Large intestine (tissue), 12 donors: ENCODE results near the gene CBX4. TPM values are rescaled to one million over a fixed set of nuclear protein-coding genes. Genes with fewer than 3 reads are reported as not detected.

Source experiments
- DNase-seq, 2 donors: peaks; one replicate each; pipeline versions ENCODE4 v3.0.0 to v3.0.0-alpha.2; 2013
- H3K27ac ChIP-seq: one replicate; pipeline ENCODE4 v1.5.1; 2013; ENCODE audit warnings: low read length
- H3K27me3 ChIP-seq: 2 replicates; pipeline ENCODE4 v1.6.1; 2013; ENCODE audit warnings: low read length; ENCODE audit not compliant: control insufficient read depth, insufficient read depth
- H3K36me3 ChIP-seq: 2 replicates; pipeline ENCODE4 v1.6.1; 2013; ENCODE audit warnings: low read length; ENCODE audit not compliant: control insufficient read depth, insufficient read depth
- H3K4me1 ChIP-seq: one replicate; pipeline ENCODE4 v1.6.1; 2013; ENCODE audit warnings: low read length; ENCODE audit not compliant: control insufficient read depth, insufficient read depth
- H3K4me3 ChIP-seq: one replicate; pipeline ENCODE4 v1.5.1; 2013; ENCODE audit warnings: low read length
- H3K9me3 ChIP-seq: one replicate; pipeline ENCODE4 v1.6.1; 2013; ENCODE audit warnings: mild to moderate bottlenecking, low read depth, low read length, moderate library complexity; ENCODE audit not compliant: control insufficient read depth
- WGBS: methylation state at CpG from one replicate; pipeline ENCODE4 v1.1.5; 2013; ENCODE audit warnings: low lambda C conversion rate; ENCODE audit not compliant: insufficient coverage; 5-methylcytosine and 5-hydroxymethylcytosine counted together
- long read RNA-seq, 11 donors: transcript quantifications; one replicate each; lab custom pipeline, GENCODE V29; 2026
- polyA plus RNA-seq: library from polyadenylated mRNA; unstranded; fragments of 120-200 nt; gene quantifications from one replicate; pipeline ENCODE4 v1.2.1, GENCODE V29; 2013

CBX4 gene
- 53.7 TPM for polyA plus RNA-seq
- long read RNA-seq, donor 1, partial matches to known transcripts = 0 of 4 reads
- long read RNA-seq, donor 1, other reads (novel, unspliced or antisense) = 0 of 4 reads
- long read RNA-seq, donor 2, transcript CBX4-201 (5 exons, 2,664 nt) = major isoform, 13 of 13 reads
- long read RNA-seq, donor 2, partial matches to known transcripts = 0 of 13 reads
- long read RNA-seq, donor 2, other reads (novel, unspliced or antisense) = 0 of 13 reads
- long read RNA-seq, donor 3 = 0 reads
- long read RNA-seq, donor 4, partial matches to known transcripts = 0 of 4 reads
- long read RNA-seq, donor 4, other reads (novel, unspliced or antisense) = 0 of 4 reads
- long read RNA-seq, donor 5, partial matches to known transcripts = 0 of 2 reads
- long read RNA-seq, donor 5, other reads (novel, unspliced or antisense) = 0 of 2 reads
- long read RNA-seq, donor 6, transcript CBX4-201 (5 exons, 2,664 nt) = major isoform, 9 of 15 reads
- long read RNA-seq, donor 6, partial matches to known transcripts = 6 of 15 reads
- long read RNA-seq, donor 6, other reads (novel, unspliced or antisense) = 0 of 15 reads
- long read RNA-seq, donor 7, transcript CBX4-201 (5 exons, 2,664 nt) = major isoform, 8 of 8 reads
- long read RNA-seq, donor 7, partial matches to known transcripts = 0 of 8 reads
- long read RNA-seq, donor 7, other reads (novel, unspliced or antisense) = 0 of 8 reads
- long read RNA-seq, donor 8, transcript CBX4-201 (5 exons, 2,664 nt) = major isoform, 29 of 36 reads
- long read RNA-seq, donor 8, partial matches to known transcripts = 6 of 36 reads
- long read RNA-seq, donor 8, other reads (novel, unspliced or antisense) = 0 of 36 reads
- long read RNA-seq, donor 9, transcript CBX4-201 (5 exons, 2,664 nt) = major isoform, 14 of 32 reads
- long read RNA-seq, donor 9, partial matches to known transcripts = 18 of 32 reads
- long read RNA-seq, donor 9, other reads (novel, unspliced or antisense) = 0 of 32 reads
- long read RNA-seq, donor 10, transcript CBX4-201 (5 exons, 2,664 nt) = major isoform, 14 of 14 reads
- long read RNA-seq, donor 10, partial matches to known transcripts = 0 of 14 reads
- long read RNA-seq, donor 10, other reads (novel, unspliced or antisense) = 0 of 14 reads
- long read RNA-seq, donor 11, transcript CBX4-201 (5 exons, 2,664 nt) = major isoform, 5 of 5 reads
- long read RNA-seq, donor 11, partial matches to known transcripts = 0 of 5 reads
- long read RNA-seq, donor 11, other reads (novel, unspliced or antisense) = 0 of 5 reads

- H3K36me3 ChIP-seq = peaks cover 21% of the 10 kb centered on the region
- peak; percentile 95 to 96 for DNase-seq
- H3K27me3 ChIP-seq = peaks cover 41% of the 10 kb centered on the region
- peaks cover 34% of the 10 kb centered on the region for H3K9me3 ChIP-seq
- peaks cover 54% of the 10 kb centered on the region for H3K4me1 ChIP-seq
- H3K4me3 ChIP-seq = peak within 1 kb of the TSS; percentile 65
- peak within 1 kb of the TSS; percentile 71 for H3K27ac ChIP-seq
- WGBS = no CpG with 5 or more reads among the region's 103 CpGs
Observed at GRCh38 chr17:79839356-79840268, at the start of gene CBX4. Gene CBX4 (minus strand): TSS chr17:79839440. CDS start chr17:79839251, 189 bp downstream.

DNA sequence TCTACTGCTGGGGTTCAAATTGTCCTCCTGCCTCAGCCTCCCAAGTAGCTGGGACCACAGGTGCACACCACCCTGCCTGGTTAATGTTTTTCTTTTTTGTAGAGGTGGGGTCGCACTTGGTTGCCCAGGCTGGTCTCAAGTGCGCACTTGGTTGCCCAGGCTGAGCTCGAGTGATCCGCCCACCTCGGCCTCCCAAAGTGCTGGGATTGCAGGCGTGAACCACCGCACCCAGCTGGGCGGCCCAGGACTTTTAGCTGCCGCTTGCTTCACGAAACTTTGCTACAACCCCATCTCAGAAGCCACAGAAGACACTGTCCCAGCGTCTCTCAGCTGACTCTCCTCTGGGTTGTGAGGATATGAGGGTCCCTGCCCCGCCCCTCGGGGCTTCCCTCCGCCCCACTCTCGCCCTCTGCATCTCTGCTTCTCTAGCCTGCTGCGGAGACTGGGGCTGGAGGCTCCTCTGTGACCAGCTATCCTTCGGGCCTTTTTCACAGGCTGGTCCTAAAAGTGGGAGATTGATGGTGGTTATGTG, 48.8 kb upstream of the CBX4 start:
- no CpG with 5 or more reads among the region's 17 CpGs for WGBS
- H3K36me3 ChIP-seq = no peaks in the 10 kb centered on the region
- no peak overlapping the region for H3K27ac ChIP-seq
- H3K4me1 ChIP-seq = peaks cover 23% of the 10 kb centered on the region
- no peak overlapping the region for H3K4me3 ChIP-seq
- no peaks in the 10 kb centered on the region for H3K9me3 ChIP-seq
- H3K27me3 ChIP-seq = peaks cover 3% of the 10 kb centered on the region
- no peak for DNase-seq

DNA sequence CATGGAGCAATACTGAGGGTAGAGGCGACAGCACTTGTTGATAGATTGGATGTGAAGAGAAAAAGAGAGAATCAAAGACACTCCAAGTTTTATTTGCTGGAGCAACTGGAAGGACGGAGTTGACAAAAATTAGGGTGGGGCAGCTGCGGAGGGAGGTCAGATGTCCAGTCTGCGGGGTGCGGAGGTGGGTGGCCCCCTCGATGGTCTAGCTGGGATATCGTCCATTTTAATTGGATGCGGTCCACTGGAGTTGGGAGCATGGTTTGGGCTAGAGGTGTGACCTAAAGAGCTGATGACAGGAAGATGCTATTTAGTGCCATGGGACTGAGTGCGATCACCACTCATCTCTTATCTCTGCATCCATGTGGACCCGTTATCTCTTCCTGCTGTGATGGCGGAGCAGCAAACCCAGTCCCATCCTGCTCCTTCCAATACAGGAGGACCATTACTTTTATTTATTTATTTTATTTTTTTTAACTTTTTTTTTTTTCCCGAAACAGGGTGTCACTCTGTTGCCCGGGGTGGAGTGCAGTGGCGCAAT, 48.3 kb upstream of the CBX4 start:
- Histone ChIP-seq H3K9me3 (no peaks in the 10 kb centered on the region), H3K4me3 (no peak overlapping the region), H3K27ac (no peak overlapping the region), H3K36me3 (no peaks in the 10 kb centered on the region), H3K27me3 (peaks cover 3% of the 10 kb centered on the region), H3K4me1 (peaks cover 18% of the 10 kb centered on the region)
- WGBS = 93% methylated on average over 3 of the region's 14 CpGs
- DNase-seq = no peak

DNA sequence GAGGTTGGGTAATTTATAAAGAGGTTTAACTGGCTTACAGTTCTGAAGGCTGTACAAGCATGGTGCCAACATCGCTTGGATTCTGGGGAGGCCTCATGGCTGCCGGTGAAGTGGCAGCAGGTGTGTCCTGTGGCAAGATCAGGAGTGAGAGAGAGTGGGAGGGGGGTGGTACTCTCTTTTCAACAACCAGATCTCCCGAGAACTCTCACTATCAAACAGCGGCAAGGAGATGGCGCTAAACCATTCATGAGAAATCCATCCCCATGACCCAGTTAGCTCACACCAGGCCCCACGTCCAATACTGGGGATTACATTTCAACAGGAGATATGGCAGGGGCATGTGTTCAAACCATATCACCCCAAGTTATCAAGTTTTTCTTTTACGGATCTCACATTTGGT, 44.0 kb upstream of the CBX4 start:
- Histone ChIP-seq H3K36me3 (no peaks in the 10 kb centered on the region), H3K9me3 (no peaks in the 10 kb centered on the region), H3K4me1 (peaks cover 6% of the 10 kb centered on the region), H3K27me3 (no peaks in the 10 kb centered on the region), H3K27ac (no peak overlapping the region), H3K4me3 (no peak overlapping the region)
- no CpG with 5 or more reads among the region's 7 CpGs for WGBS
- DNase-seq = no peak

DNA sequence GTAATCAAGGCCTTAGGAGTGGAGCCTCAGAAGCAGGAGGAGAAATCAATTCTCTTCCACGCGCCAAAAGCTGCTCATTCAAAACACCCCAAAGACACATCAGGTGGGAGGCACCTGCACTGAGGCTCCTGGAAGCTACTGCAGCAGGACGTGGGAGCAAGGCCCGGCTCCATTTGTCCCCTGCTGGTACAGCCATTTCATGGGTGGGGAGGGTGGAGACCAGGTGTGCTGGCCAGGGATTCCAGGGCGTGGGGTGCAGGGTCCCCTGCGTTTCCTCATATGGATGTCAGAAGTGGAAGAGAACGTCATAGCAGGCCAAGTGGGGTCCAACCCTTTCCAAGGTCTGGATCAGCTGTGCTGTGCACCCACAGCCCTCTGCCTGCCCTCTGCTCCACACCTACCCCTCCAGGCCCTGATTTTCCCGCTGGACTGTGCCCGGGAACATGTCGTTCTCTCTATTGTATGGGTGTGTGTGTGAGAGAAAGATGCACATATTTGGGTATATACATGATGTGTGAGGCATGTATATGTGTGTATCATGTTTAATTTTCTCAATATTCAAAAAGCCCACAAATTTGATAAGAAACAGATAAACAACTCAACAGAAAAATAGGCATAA, 39.2 kb upstream of the CBX4 start:
- no peaks in the 10 kb centered on the region for H3K4me1 ChIP-seq
- H3K4me3 ChIP-seq = no peak overlapping the region
- no peaks in the 10 kb centered on the region for H3K27me3 ChIP-seq
- no peak for DNase-seq
- no peaks in the 10 kb centered on the region for H3K36me3 ChIP-seq
- 100% methylated on average over 1 of the region's 10 CpGs for WGBS
- H3K9me3 ChIP-seq = no peaks in the 10 kb centered on the region
- H3K27ac ChIP-seq = no peak overlapping the region

DNA sequence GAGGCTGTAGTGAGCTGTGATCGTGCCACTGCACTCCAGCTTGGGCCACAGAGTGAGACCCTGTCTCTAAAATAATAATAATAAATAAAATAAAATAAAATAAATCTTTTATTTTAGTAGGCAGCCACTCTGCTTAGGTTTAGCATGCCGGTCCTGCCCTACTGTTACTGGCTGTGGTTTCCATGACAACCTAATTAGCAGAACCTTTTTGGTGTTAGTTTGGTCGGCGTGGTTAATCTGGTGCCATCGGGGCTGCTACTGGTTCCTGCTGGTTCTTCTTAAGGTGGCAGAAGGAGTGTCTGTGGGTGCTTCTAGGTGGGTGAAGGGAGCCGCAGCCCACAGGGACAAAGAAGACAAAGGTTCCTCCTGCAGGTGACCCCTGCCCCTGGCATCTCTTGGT, 37.8 kb upstream of the CBX4 start:
- no peak for DNase-seq
- WGBS = no CpG with 5 or more reads among the region's 6 CpGs
- Histone ChIP-seq H3K27me3 (no peaks in the 10 kb centered on the region), H3K36me3 (no peaks in the 10 kb centered on the region), H3K4me1 (no peaks in the 10 kb centered on the region), H3K9me3 (no peaks in the 10 kb centered on the region), H3K4me3 (no peak overlapping the region), H3K27ac (no peak overlapping the region)

DNA sequence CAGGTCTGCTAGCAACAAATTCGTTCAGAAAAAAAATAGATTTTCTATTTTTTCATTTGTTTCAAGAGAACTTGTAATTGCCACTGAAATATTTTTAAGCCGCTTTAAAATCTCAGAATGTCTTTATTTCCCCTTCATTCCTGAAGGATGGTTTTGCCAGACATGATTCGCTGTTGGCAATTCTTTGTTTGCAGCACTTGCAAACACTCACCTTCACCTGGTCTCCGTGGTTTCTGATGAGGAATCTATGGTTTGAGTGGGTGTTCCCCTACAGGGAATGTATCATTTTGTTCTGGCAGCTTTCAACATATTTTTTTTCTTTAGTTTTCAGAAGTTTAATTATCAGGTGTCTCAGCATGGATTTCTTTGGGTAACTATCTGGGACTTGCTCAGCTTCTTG, 36.3 kb upstream of the CBX4 start:
- 100% methylated on average over 2 of the region's 4 CpGs for WGBS
- H3K36me3 ChIP-seq = no peaks in the 10 kb centered on the region

GRCh38 chr17:79874329-79874981, 35.2 kb upstream of the CBX4 start:
- Histone ChIP-seq H3K27me3 (no peaks in the 10 kb centered on the region), H3K27ac (no peak overlapping the region), H3K4me3 (no peak overlapping the region), H3K9me3 (no peaks in the 10 kb centered on the region), H3K36me3 (no peaks in the 10 kb centered on the region), H3K4me1 (no peaks in the 10 kb centered on the region)
- DNase-seq = peak in 1 of 2 donors; percentile 45
- 24% methylated on average over 5 of the region's 6 CpGs for whole genome bisulfite sequencing

More for the DNA sequence above, 36.3 kb upstream of the CBX4 start:
- no peaks in the 10 kb centered on the region for H3K9me3 ChIP-seq
- no peak overlapping the region for H3K27ac ChIP-seq
- H3K4me3 ChIP-seq = no peak overlapping the region
- H3K27me3 ChIP-seq = no peaks in the 10 kb centered on the region
- no peaks in the 10 kb centered on the region for H3K4me1 ChIP-seq
- no peak for DNase-seq
